NCI-H1092 treated with DMSO at 0.1 percent for 48 hours (cell line): ENCODE results near the gene SPRING1.

Experiments
- DNase-seq: peaks from one replicate; lab custom pipeline; 2025; lab: John Stamatoyannopoulos, UW

The SPRING1 gene

GRCh38 chr12:116708826-116709756, 28.8 kb downstream of the SPRING1 start:
- peak; percentile 75 for DNase-seq

GRCh38 chr12:116707751-116708150, 30.1 kb downstream of the SPRING1 start:
- no peak for DNase-seq

GRCh38 chr12:116703214-116703795, 34.6 kb downstream of the SPRING1 start:
- peak; percentile 21 for DNase-seq

- DNase-seq, result no peak
These were observed 36.4 kb downstream of the SPRING1 start for GRCh38 chr12:116701432-116701831.

GRCh38 chr12:116700066-116700465, 37.8 kb downstream of the SPRING1 start:
- no peak for DNase-seq

- no peak for DNase-seq
These were observed 39.3 kb downstream of the SPRING1 start for GRCh38 chr12:116698554-116699075.

- DNase-seq, result no peak
These were observed 39.8 kb downstream of the SPRING1 start for GRCh38 chr12:116698116-116698515.

GRCh38 chr12:116697716-116698115, 40.2 kb downstream of the SPRING1 start:
- DNase-seq, result no peak

GRCh38 chr12:116697305-116697704, 40.6 kb downstream of the SPRING1 start:
- no peak for DNase-seq

GRCh38 chr12:116695464-116695725, 42.5 kb downstream of the SPRING1 start:
- no peak for DNase-seq

GRCh38 chr12:116694653-116695463, 43.0 kb downstream of the SPRING1 start:
- DNase-seq, result no peak

- DNase-seq, result peak; percentile 63
These were observed 44.3 kb downstream of the SPRING1 start for GRCh38 chr12:116693286-116694227.

- no peak for DNase-seq
These were observed 45.3 kb downstream of the SPRING1 start for GRCh38 chr12:116692605-116693004.

- DNase-seq, result no peak
These were observed 46.2 kb downstream of the SPRING1 start for GRCh38 chr12:116691636-116692035.

GRCh38 chr12:116691205-116691604, 46.7 kb downstream of the SPRING1 start:
- DNase-seq, result no peak

- DNase-seq, result no peak
These were observed 47.7 kb downstream of the SPRING1 start for GRCh38 chr12:116689979-116690744.

- no peak for DNase-seq
These were observed 48.3 kb downstream of the SPRING1 start for GRCh38 chr12:116689521-116689920.
